NCI-H1092 treated with DMSO at 0.1 percent for 48 hours (cell line): ENCODE data around the gene PDE3A.

ENCODE experiments used
- DNase-seq: peaks from one replicate; lab custom pipeline; 2025; lab: John Stamatoyannopoulos, UW

PDE3A gene

GRCh38 chr12:20711846-20712245, 343.5 kb downstream of the PDE3A start:
- no peak for DNase-seq

DNA sequence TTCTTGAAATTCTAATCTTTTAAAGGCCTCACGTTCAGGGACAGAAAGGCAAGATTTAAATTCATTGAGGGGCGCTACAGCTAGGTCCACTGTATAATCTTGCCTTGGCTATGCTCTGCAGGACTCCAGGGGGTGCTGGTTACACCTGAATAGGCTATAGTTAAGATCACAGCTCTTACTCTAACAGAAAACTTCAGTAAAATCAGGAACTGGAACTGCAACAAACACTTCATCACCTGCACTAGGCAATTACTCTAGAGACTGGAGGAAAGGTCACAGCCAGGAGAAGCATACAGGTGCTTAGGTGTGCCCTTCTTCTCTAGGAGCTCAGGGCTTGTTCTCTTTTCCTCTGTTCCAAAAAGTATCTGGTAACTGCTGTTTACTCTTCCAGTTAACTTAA, 347.7 kb downstream of the PDE3A start:
- DNase-seq, result no peak

DNA sequence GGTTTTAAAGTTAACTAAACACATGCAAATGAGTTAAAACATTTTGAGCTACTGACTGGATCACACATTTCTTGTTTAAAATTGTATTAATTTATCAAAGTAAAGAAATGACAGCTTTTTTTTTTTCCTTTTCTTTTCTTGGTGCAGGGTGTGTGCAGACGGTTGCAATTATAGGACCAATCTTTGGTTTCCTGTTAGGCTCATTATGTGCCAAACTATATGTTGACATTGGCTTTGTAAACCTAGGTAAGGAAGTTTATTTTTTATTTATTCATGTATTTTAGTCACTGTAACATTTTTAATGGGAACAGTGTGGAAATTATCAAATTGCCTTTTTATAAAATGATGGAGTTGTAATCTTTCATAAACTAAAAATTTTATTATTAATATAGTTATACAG, 348.6 kb downstream of the PDE3A start:
- no peak for DNase-seq

GRCh38 chr12:20718294-20718693, 350.0 kb downstream of the PDE3A start:
- DNase-seq, result no peak

- no peak for DNase-seq
Measured at GRCh38 chr12:20722142-20722541, 353.8 kb downstream of the PDE3A start.

- DNase-seq, result no peak
Measured at GRCh38 chr12:20731274-20731673, 362.9 kb downstream of the PDE3A start.
